GM23338 (cell line): ENCODE measurements around the gene PCDHGA7. TPM values are rescaled to one million over a fixed set of nuclear protein-coding genes. Genes with fewer than 3 reads are reported as not detected.

ENCODE experiments used
- ATAC-seq: fragments of 200-7000 bp; cut with Tn5 transposase; 3 replicates; pipeline ENCODE4 v1.9.1; 2020
- DNase-seq: peaks from one replicate; pipeline ENCODE4 v3.0.0-alpha.2; 2015; ENCODE audit warnings: low spot score
- H2AFZ ChIP-seq: fragments of 200-600 bp; sonication (generic); 2 replicates; pipeline ENCODE4 v1.8.0; 2016; ENCODE audit warnings: antibody characterized with exemption, mild to moderate bottlenecking, moderate library complexity
- H3F3A ChIP-seq: fragments of 200-600 bp; sonication (generic); replicated peaks from 2 replicates; pipeline ENCODE4 v1.8.0; 2017; ENCODE audit warnings: antibody characterized with exemption, mixed run types, low read depth
- H3K27ac ChIP-seq: fragments of 200-600 bp; sonication (generic); 2 replicates; pipeline ENCODE4 v1.6.1; 2016; ENCODE audit warnings: low read depth
- H3K27me3 ChIP-seq: fragments of 200-600 bp; sonication (generic); 2 replicates; pipeline ENCODE4 v1.8.0; 2016; ENCODE audit warnings: mild to moderate bottlenecking, mixed run types, moderate library complexity; ENCODE audit not compliant: insufficient read depth
- H3K36me3 ChIP-seq: fragments of 200-600 bp; sonication (generic); 2 replicates; pipeline ENCODE4 v1.8.0; 2016; ENCODE audit warnings: mild to moderate bottlenecking; ENCODE audit not compliant: insufficient read depth
- H3K4me1 ChIP-seq: fragments of 200-600 bp; sonication (generic); 2 replicates; pipeline ENCODE4 v1.8.0; 2016; ENCODE audit warnings: mild to moderate bottlenecking, moderate library complexity; ENCODE audit not compliant: insufficient read depth
- H3K4me2 ChIP-seq: fragments of 200-600 bp; sonication (generic); 2 replicates; pipeline ENCODE4 v1.7.1; 2017; ENCODE audit warnings: mixed run types
- H3K4me3 ChIP-seq: fragments of 200-600 bp; sonication (generic); 2 replicates; pipeline ENCODE4 v1.6.1; 2016; ENCODE audit warnings: mixed run types
- H3K79me2 ChIP-seq: fragments of 200-600 bp; sonication (generic); replicated peaks from 2 replicates; pipeline ENCODE4 v1.8.0; 2017; ENCODE audit warnings: mild to moderate bottlenecking; ENCODE audit not compliant: insufficient read depth
- H3K9me2 ChIP-seq: fragments of 200-600 bp; sonication (generic); 2 replicates; pipeline ENCODE4 v1.8.0; 2017; ENCODE audit not compliant: insufficient read depth
- H4K20me1 ChIP-seq: fragments of 200-600 bp; sonication (generic); replicated peaks from 2 replicates; pipeline ENCODE4 v1.8.0; 2017; ENCODE audit warnings: mild to moderate bottlenecking; ENCODE audit not compliant: insufficient read depth
- H3K27ac Mint-ChIP-seq: 2 replicates; pipeline ENCODE4 v1.8.0; 2020; ENCODE audit warnings: inconsistent platforms, mild to moderate bottlenecking, moderate library complexity, mixed read lengths
- H3K27me3 Mint-ChIP-seq: 3 replicates; pipeline ENCODE4 v1.8.0; 2022; ENCODE audit warnings: low read depth, mild to moderate bottlenecking, moderate library complexity, mixed read lengths, inconsistent platforms; ENCODE audit not compliant: insufficient read depth, poor library complexity
- H3K36me3 Mint-ChIP-seq: 3 replicates; pipeline ENCODE4 v1.8.0; 2021; ENCODE audit warnings: low read depth, mild to moderate bottlenecking, inconsistent platforms, moderate library complexity, mixed read lengths
- H3K4me1 Mint-ChIP-seq: 3 replicates; pipeline ENCODE4 v1.8.0; 2020; ENCODE audit warnings: mild to moderate bottlenecking, inconsistent platforms, mixed read lengths
- H3K4me3 Mint-ChIP-seq: 3 replicates; pipeline ENCODE4 v1.8.0; 2021; ENCODE audit warnings: moderate library complexity, mild to moderate bottlenecking, inconsistent platforms, mixed read lengths
- H3K9me3 Mint-ChIP-seq: 3 replicates; pipeline ENCODE4 v1.8.0; 2020; ENCODE audit warnings: moderate library complexity, mild to moderate bottlenecking, inconsistent platforms, mixed read lengths
- CREB1 ChIP-seq: fragments of 250-450 bp; sonication (Bioruptor Pico); IDR thresholded peaks from 2 replicates; pipeline ENCODE4 v1.5.0; 2020; ENCODE audit warnings: low read depth, mild to moderate bottlenecking, moderate library complexity
- CTCF ChIP-seq, 2 experiments: fragments of 200-600 bp in 1 of 2; sonication (generic) in 1 of 2; conservative IDR thresholded peaks; 2 replicates each; pipeline versions ENCODE4 v1.5.1 to v1.6.1; 2016 to 2017; ENCODE audit warnings: antibody characterized with exemption in 2 of 2, low read depth in 2 of 2, mild to moderate bottlenecking in 2 of 2, moderate library complexity in 1 of 2
- ETS1 ChIP-seq: IDR thresholded peaks from 2 replicates; pipeline ENCODE4 v1.6.1; 2016; ENCODE audit warnings: antibody characterized with exemption
- EZH2 ChIP-seq: fragments of 200-600 bp; sonication (generic); IDR thresholded peaks from one replicate; pipeline ENCODE4 v1.8.0; 2017; ENCODE audit warnings: antibody characterized with exemption, mild to moderate bottlenecking, low read depth; ENCODE audit not compliant: unreplicated experiment
- EZH2phosphoT487 ChIP-seq: fragments of 200-600 bp; sonication (generic); IDR thresholded peaks from one replicate; pipeline ENCODE4 v1.8.1; 2018; ENCODE audit warnings: antibody characterized with exemption; ENCODE audit not compliant: unreplicated experiment
- JUNB ChIP-seq: IDR thresholded peaks from one replicate; pipeline ENCODE4 v1.6.1; 2016; ENCODE audit warnings: antibody characterized with exemption; ENCODE audit not compliant: unreplicated experiment
- NANOG ChIP-seq: IDR thresholded peaks from 2 replicates; pipeline ENCODE4 v1.6.1; 2016; ENCODE audit warnings: antibody characterized with exemption, borderline replicate concordance
- POLR2AphosphoS5 ChIP-seq: IDR thresholded peaks from 2 replicates; pipeline ENCODE4 v1.6.1; 2016; ENCODE audit warnings: antibody characterized with exemption, low read depth
- REST ChIP-seq: IDR thresholded peaks from one replicate; pipeline ENCODE4 v1.6.1; 2018; ENCODE audit warnings: antibody characterized with exemption; ENCODE audit not compliant: unreplicated experiment
- STAT1 ChIP-seq: IDR thresholded peaks from one replicate; pipeline ENCODE4 v1.6.1; 2016; ENCODE audit warnings: antibody characterized with exemption; ENCODE audit not compliant: unreplicated experiment
- ZNF114 ChIP-seq: fragments of 250-450 bp; sonication (Bioruptor Pico); IDR thresholded peaks from 2 replicates; pipeline ENCODE4 v1.5.0; 2020; ENCODE audit warnings: mild to moderate bottlenecking, moderate library complexity
- ZNF331 ChIP-seq: fragments of 250-450 bp; sonication (Bioruptor Pico); IDR thresholded peaks from 2 replicates; pipeline ENCODE4 v1.5.0; 2020; ENCODE audit warnings: low read depth, mild to moderate bottlenecking, moderate library complexity
- ZNF462 ChIP-seq: fragments of 250-450 bp; sonication (Bioruptor Pico); IDR thresholded peaks from 2 replicates; pipeline ENCODE4 v1.5.0; 2020; ENCODE audit warnings: mild to moderate bottlenecking, moderate library complexity
- polyA plus RNA-seq: library from polyadenylated mRNA; unstranded; fragments of >200 nt; fragmentation: Nextera tagmentation; extraction: Ambion mirVana; gene quantifications from 2 replicates; pipeline ENCODE4 v1.2.1, GENCODE V29; 2016
- total RNA-seq: library from RNA; depleted of rRNA; stranded (reverse); fragments of >200 nt; shearing (Covaris generic); gene quantifications from 2 replicates; pipeline ENCODE4 v1.2.3, GENCODE V29; 2014

The PCDHGA7 gene
- total and polyA plus RNA-seq, 2 experiments from 2014 or later = 0.44 to 4.4 TPM

- H4K20me1 ChIP-seq = no peaks in the 10 kb centered on the region
- DNase-seq = no peak
- peaks cover 60% of the 10 kb centered on the region for H3K36me3 Mint-ChIP-seq
- H3K27me3 ChIP-seq = no peaks in the 10 kb centered on the region
- H3K27ac ChIP-seq = no peak overlapping the region
- peaks cover 9% of the 10 kb centered on the region for H3K27me3 Mint-ChIP-seq
- 0 out of 2 replicates have a peak, but pooled peaks cover 3% of the 10 kb centered on the region for H3F3A ChIP-seq
- no peak overlapping the region for H3K4me3 ChIP-seq
- H3K79me2 ChIP-seq = no peaks in the 10 kb centered on the region
- no peak overlapping the region for H3K27ac Mint-ChIP-seq
- H3K4me1 Mint-ChIP-seq = peaks cover 2% of the 10 kb centered on the region; the same call in 2 of the 3 replicates
- no peaks in the 10 kb centered on the region for H3K4me1 ChIP-seq
- H3K9me3 Mint-ChIP-seq = peaks cover 67% of the 10 kb centered on the region
- no peaks in the 10 kb centered on the region for H3K36me3 ChIP-seq
- TF ChIP-seq POLR2AphosphoS5 (no peak), JUNB (no peak), ETS1 (no peak), STAT1 (no peak), ZNF114 (CRISPR knock-in tag) (no peak), ZNF462 (CRISPR knock-in tag) (no peak), ZNF331 (CRISPR knock-in tag) (no peak), EZH2phosphoT487 (no peak), REST (no peak), CREB1 (no peak), NANOG (no peak), EZH2 (no peak), CTCF (conservative IDR thresholded peaks at IDR 0.05; ENCODE audit: low read depth in 2 of 2) (no peak)
- no peak overlapping the region for H3K4me2 ChIP-seq
- no peaks in the 10 kb centered on the region for H3K9me2 ChIP-seq
- no peak overlapping the region for H2AFZ ChIP-seq
- no peak overlapping the region for H3K4me3 Mint-ChIP-seq
- ATAC-seq = no peak
These were observed 31.0 kb upstream of the PCDHGA7 start for GRCh38 chr5:141351591-141351990.
